Memory B cell (primary cell): ENCODE results near the gene CES4A.
A peak's percentile ranks its signal among the peaks of the same experiment; 100 is the strongest.
"Not testable (repeated sequence)": the region's sequence is repeated elsewhere in the genome, so short reads cannot be mapped to it uniquely, and the experiment has no call there.

Experiments used
- ATAC-seq: fragments of 150-1000 bp; cut with Tn5 transposase; 2 replicates; pipeline ENCODE4 v1.10.0; 2021; ENCODE audit warnings: low read depth, mild to moderate bottlenecking, moderate library complexity
- DNase-seq, 2 donors: peaks; one replicate each; pipeline ENCODE4 v3.0.0; 2022; ENCODE audit warnings: low spot score in 2 of 2
- H3K27ac Mint-ChIP-seq: one replicate; pipeline ENCODE4 v1.8.0; 2022; ENCODE audit warnings: mild to moderate bottlenecking, moderate library complexity, mixed read lengths
- H3K27me3 Mint-ChIP-seq: one replicate; pipeline ENCODE4 v1.8.0; 2022; ENCODE audit warnings: mixed read lengths
- H3K36me3 Mint-ChIP-seq: one replicate; pipeline ENCODE4 v1.8.0; 2022; ENCODE audit warnings: mild to moderate bottlenecking, mixed read lengths
- H3K4me1 Mint-ChIP-seq: one replicate; pipeline ENCODE4 v1.8.0; 2022; ENCODE audit warnings: mixed read lengths
- H3K4me3 Mint-ChIP-seq: one replicate; pipeline ENCODE4 v1.8.0; 2022; ENCODE audit warnings: mild to moderate bottlenecking, moderate library complexity, mixed read lengths
- H3K9me3 Mint-ChIP-seq: one replicate; pipeline ENCODE4 v1.8.0; 2022; ENCODE audit warnings: mixed read lengths

The CES4A gene

GRCh38 chr16:66964049-66964448 lies 24.3 kb upstream of the CES4A start:
- ATAC-seq: no peak
- H3K36me3 Mint-ChIP-seq: no peaks in the 10 kb centered on the region
- no peaks in the 10 kb centered on the region for H3K9me3 Mint-ChIP-seq

GRCh38 chr16:66968847-66969246 lies 19.5 kb upstream of the CES4A start:
- no peaks in the 10 kb centered on the region for H3K9me3 Mint-ChIP-seq
- no peaks in the 10 kb centered on the region for H3K4me1 Mint-ChIP-seq
- no peaks in the 10 kb centered on the region for H3K36me3 Mint-ChIP-seq
- no peak overlapping the region for H3K27ac Mint-ChIP-seq
- peaks cover 2% of the 10 kb centered on the region for H3K27me3 Mint-ChIP-seq
- DNase-seq: no peak
- ATAC-seq: no peak
- H3K4me3 Mint-ChIP-seq: no peak overlapping the region

More at GRCh38 chr16:66964049-66964448, 24.3 kb upstream of the CES4A start:
- Mint-ChIP-seq H3K27ac (no peak overlapping the region), H3K27me3 (peaks cover 1% of the 10 kb centered on the region), H3K4me3 (no peak overlapping the region), H3K4me1 (peaks cover 17% of the 10 kb centered on the region)
- DNase-seq: no peak

DNA sequence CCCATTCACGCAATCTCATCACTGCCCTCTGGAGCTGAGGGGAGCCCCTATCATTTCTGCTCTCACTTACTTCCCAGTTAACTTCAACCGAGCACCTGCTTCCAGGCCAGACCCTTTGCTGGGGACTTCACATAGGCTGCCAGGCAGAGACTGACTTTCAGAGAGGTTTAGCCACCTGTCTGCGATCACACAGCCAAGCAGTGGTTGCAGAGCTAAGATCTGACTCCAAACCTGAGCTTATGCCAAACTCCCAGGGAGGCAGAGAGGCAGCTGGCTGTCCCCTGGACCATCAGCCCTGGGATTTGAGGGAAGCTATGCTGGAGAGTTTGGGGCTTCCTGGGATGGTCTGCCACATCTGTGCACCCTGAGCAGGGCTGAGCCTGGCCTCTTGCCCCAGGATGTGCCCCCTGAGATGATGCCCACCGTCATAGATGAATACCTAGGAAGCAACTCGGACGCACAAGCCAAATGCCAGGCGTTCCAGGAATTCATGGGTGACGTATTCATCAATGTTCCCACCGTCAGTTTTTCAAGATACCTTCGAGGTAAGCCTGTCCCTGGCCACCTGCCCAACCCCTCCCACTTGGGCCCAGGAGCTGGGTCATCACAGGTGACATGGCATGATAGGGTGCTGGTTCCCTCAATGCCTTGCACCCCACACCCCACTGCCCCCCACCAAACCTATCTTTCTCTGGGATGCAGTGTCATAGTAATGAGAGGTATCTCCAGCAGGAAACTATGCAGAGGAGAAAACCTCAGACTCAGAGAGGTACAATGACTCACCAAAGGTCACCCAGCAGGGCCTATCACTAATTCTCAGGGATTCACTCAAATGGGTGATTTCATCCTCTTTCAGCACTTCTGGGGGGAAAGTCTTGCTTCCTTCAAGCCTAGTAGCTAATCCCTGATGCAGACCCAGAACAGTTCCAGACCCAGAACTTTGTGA lies 17.3 kb upstream of the CES4A start:
- Mint-ChIP-seq H3K27me3 (peaks cover 6% of the 10 kb centered on the region), H3K36me3 (no peaks in the 10 kb centered on the region), H3K27ac (no peak overlapping the region), H3K9me3 (no peaks in the 10 kb centered on the region), H3K4me3 (no peak overlapping the region), H3K4me1 (peaks cover 2% of the 10 kb centered on the region)
- no peak for DNase-seq
- ATAC-seq: no peak

GRCh38 chr16:66972983-66973382 lies 15.4 kb upstream of the CES4A start:
- H3K4me3 Mint-ChIP-seq: no peak overlapping the region
- no peaks in the 10 kb centered on the region for H3K9me3 Mint-ChIP-seq
- H3K27me3 Mint-ChIP-seq: peaks cover 11% of the 10 kb centered on the region
- ATAC-seq (no peak), DNase-seq (no peak)
- H3K4me1 Mint-ChIP-seq: peaks cover 6% of the 10 kb centered on the region
- no peaks in the 10 kb centered on the region for H3K36me3 Mint-ChIP-seq
- no peak overlapping the region for H3K27ac Mint-ChIP-seq

GRCh38 chr16:66973716-66974115 lies 14.7 kb upstream of the CES4A start:
- ATAC-seq (no peak), DNase-seq (no peak)
- Mint-ChIP-seq H3K4me1 (peaks cover 6% of the 10 kb centered on the region), H3K9me3 (no peaks in the 10 kb centered on the region), H3K27me3 (peaks cover 11% of the 10 kb centered on the region), H3K27ac (no peak overlapping the region), H3K4me3 (no peak overlapping the region), H3K36me3 (no peaks in the 10 kb centered on the region)

DNA sequence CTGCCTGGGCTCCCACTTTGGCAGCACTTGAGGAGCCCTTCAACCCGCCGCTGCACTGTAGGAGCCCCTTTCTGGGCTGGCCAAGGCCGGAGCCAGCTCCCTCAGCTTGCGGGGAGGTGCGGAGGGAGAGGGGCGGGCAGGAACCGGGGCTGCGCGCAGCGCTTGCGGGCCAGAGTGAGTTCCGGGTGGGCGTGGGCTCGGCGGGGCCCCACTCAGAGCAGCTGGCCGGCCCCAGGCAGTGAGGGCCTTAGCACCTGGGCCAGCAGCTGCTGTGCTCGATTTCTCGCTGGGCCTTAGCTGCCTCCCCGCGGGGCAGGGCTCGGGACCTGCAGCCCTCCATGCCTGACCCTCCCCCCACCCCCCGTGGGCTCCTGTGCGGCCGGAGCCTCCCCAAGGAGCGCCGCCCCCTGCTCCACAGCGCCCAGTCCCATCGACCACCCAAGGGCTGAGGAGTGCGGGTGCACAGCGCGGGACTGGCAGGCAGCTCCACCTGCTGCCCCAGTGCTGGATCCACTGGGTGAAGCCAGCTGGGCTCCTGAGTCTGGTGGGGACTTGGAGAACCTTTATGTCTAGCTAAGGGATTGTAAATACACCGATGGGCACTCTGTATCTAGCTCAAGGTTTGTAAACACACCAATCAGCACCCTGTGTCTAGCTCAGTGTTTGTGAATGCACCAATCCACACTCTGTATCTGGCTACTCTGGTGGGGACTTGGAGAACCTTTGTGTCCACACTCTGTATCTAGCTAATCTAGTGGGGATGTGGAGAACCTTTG lies 14.0 kb upstream of the CES4A start:
- not testable (repeated sequence) for ATAC-seq, DNase-seq, H3K4me1 Mint-ChIP-seq, H3K9me3 Mint-ChIP-seq, H3K4me3 Mint-ChIP-seq, H3K36me3 Mint-ChIP-seq, H3K27ac Mint-ChIP-seq
- peaks cover 11% of the 10 kb centered on the region for H3K27me3 Mint-ChIP-seq

DNA sequence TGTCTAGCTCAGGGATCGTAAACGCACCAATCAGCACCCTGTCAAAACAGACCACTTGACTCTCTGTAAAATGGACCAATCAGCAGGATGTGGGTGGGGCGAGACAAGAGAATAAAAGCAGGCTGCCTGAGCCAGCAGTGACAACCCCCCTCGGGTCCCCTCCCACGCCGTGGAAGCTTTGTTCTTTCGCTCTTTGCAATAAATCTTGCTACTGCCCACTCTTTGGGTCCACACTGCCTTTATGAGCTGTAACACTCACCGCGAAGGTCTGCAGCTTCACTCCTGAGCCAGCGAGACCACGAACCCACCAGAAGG lies 13.5 kb upstream of the CES4A start:
- DNase-seq, H3K36me3 Mint-ChIP-seq, H3K4me3 Mint-ChIP-seq, H3K9me3 Mint-ChIP-seq, H3K4me1 Mint-ChIP-seq, H3K27me3 Mint-ChIP-seq, ATAC-seq, H3K27ac Mint-ChIP-seq: not testable (repeated sequence)

- no peak for ATAC-seq
- Mint-ChIP-seq H3K9me3 (no peaks in the 10 kb centered on the region), H3K4me1 (peaks cover 6% of the 10 kb centered on the region), H3K36me3 (no peaks in the 10 kb centered on the region), H3K4me3 (no peak overlapping the region), H3K27ac (no peak overlapping the region), H3K27me3 (peaks cover 9% of the 10 kb centered on the region)
- no peak for DNase-seq
Measured at GRCh38 chr16:66975302-66975893, 13.0 kb upstream of the CES4A start.

DNA sequence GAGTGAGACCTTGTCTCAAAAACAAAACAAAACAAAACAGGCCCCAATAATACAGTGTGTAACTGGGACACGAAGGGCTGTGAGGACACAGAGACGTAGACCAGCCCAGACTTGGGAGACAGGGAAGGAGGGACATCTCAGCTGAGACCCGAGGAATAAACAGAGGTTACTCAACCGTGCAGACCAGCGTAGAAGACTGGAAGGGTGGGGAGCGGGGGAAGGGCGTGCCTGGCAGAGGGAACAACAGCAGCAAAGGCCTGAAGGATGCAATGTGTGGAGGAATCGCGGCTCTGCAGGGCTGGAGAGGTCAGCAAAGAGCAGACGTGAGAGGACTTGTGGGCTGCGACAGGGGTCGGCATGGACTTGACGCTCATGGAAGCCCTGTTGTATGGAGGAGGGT lies 11.6 kb upstream of the CES4A start:
- H3K4me1 Mint-ChIP-seq: peaks cover 6% of the 10 kb centered on the region
- H3K4me3 Mint-ChIP-seq: no peak overlapping the region
- DNase-seq (no peak), ATAC-seq (no peak)
- no peaks in the 10 kb centered on the region for H3K36me3 Mint-ChIP-seq
- H3K27me3 Mint-ChIP-seq: peaks cover 9% of the 10 kb centered on the region
- H3K27ac Mint-ChIP-seq: no peak overlapping the region
- no peaks in the 10 kb centered on the region for H3K9me3 Mint-ChIP-seq

GRCh38 chr16:66977341-66978113 lies 10.9 kb upstream of the CES4A start:
- DNase-seq (peak; percentile 86 to 87), ATAC-seq (peak; percentile 100)
- Mint-ChIP-seq H3K27me3 (peaks cover 9% of the 10 kb centered on the region), H3K4me1 (peaks cover 6% of the 10 kb centered on the region), H3K36me3 (no peaks in the 10 kb centered on the region), H3K4me3 (no peak overlapping the region), H3K27ac (no peak overlapping the region), H3K9me3 (no peaks in the 10 kb centered on the region)

- no peaks in the 10 kb centered on the region for H3K36me3 Mint-ChIP-seq
- ATAC-seq (no peak), DNase-seq (no peak)
- no peak overlapping the region for H3K27ac Mint-ChIP-seq
- H3K4me3 Mint-ChIP-seq: no peak overlapping the region
- H3K4me1 Mint-ChIP-seq: peaks cover 6% of the 10 kb centered on the region
- H3K27me3 Mint-ChIP-seq: peaks cover 9% of the 10 kb centered on the region
- no peaks in the 10 kb centered on the region for H3K9me3 Mint-ChIP-seq
Measured at GRCh38 chr16:66979011-66979717, 9.2 kb upstream of the CES4A start.

GRCh38 chr16:66983033-66983432 lies 5.4 kb upstream of the CES4A start:
- DNase-seq (no peak), ATAC-seq (no peak)
- no peaks in the 10 kb centered on the region for H3K4me1 Mint-ChIP-seq
- H3K4me3 Mint-ChIP-seq: no peak overlapping the region
- H3K27me3 Mint-ChIP-seq: no peaks in the 10 kb centered on the region
- H3K36me3 Mint-ChIP-seq: no peaks in the 10 kb centered on the region
- H3K9me3 Mint-ChIP-seq: no peaks in the 10 kb centered on the region
- H3K27ac Mint-ChIP-seq: no peak overlapping the region

DNA sequence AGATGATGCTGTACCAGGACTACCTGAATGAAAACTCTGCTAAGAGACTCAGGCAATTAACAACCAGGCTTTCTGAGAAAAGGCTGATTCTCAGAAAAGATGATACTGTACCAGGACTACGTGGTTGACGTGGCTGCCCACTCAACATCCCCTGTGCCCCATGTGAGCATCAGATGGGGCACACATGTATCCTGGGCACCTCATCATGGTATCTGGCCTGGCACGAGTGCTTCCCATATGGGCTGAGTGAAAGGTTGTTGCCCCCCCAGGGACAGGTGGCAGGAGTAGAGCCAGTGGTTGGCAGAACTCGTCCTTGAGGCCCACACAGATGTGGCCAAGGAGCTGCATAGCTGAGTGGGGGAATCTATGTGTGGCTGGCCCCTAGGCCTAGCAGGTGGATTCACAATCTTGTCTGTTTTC lies 3.5 kb upstream of the CES4A start:
- Mint-ChIP-seq H3K4me3 (no peak overlapping the region), H3K36me3 (no peaks in the 10 kb centered on the region), H3K27me3 (no peaks in the 10 kb centered on the region), H3K9me3 (no peaks in the 10 kb centered on the region), H3K27ac (no peak overlapping the region), H3K4me1 (no peaks in the 10 kb centered on the region)
- ATAC-seq (no peak), DNase-seq (no peak)
